Lung (tissue), 12 donors: Measurements from ENCODE around the gene STPG1. TPM values are rescaled to one million over a fixed set of nuclear protein-coding genes. Genes with fewer than 3 reads are reported as not detected.

Source experiments
- ATAC-seq: fragments of 200-7000 bp; cut with Tn5 transposase; one replicate; pipeline ENCODE4 v1.9.1; 2020; ENCODE audit warnings: moderate number of reproducible peaks; ENCODE audit not compliant: insufficient read depth, low FRiP score
- DNase-seq, 3 donors: peaks; one replicate each; pipeline ENCODE4 v3.0.0-alpha.2; 2013 to 2017
- H3K27ac ChIP-seq, 2 donors: one replicate each; pipeline ENCODE4 v1.5.1; 2013; ENCODE audit warnings: mild to moderate bottlenecking in 2 of 2, moderate library complexity in 2 of 2, control low read depth in 1 of 2, inconsistent platforms in 1 of 2, low read depth in 1 of 2, low read length in 1 of 2
- H3K27me3 ChIP-seq, 3 donors: one replicate each; pipeline ENCODE4 v1.5.1; 2013; ENCODE audit warnings: low read length in 2 of 3; ENCODE audit not compliant: control insufficient read depth in 3 of 3, insufficient read depth in 3 of 3
- H3K36me3 ChIP-seq, 4 donors: one replicate each; pipeline ENCODE4 v1.5.1; 2013; ENCODE audit warnings: low read length in 4 of 4, mild to moderate bottlenecking in 1 of 4, moderate library complexity in 1 of 4; ENCODE audit not compliant: control insufficient read depth in 4 of 4, insufficient read depth in 4 of 4
- H3K4me1 ChIP-seq, 5 donors: one replicate each; pipeline ENCODE4 v1.5.1; 2013; ENCODE audit warnings: low read length in 5 of 5, mild to moderate bottlenecking in 2 of 5, moderate library complexity in 1 of 5; ENCODE audit not compliant: control insufficient read depth in 5 of 5, insufficient read depth in 5 of 5
- H3K4me3 ChIP-seq: one replicate; pipeline ENCODE4 v1.5.1; 2013; ENCODE audit warnings: mild to moderate bottlenecking, control low read depth, moderate library complexity
- H3K9ac ChIP-seq, 2 donors: one replicate each; pipeline ENCODE4 v1.5.1; 2013; ENCODE audit warnings: low read length in 2 of 2, control low read depth in 1 of 2; ENCODE audit not compliant: insufficient read depth in 1 of 2
- H3K9me3 ChIP-seq, 4 donors: one replicate each; pipeline ENCODE4 v1.5.1; 2013; ENCODE audit warnings: low read length in 3 of 4, mild to moderate bottlenecking in 1 of 4, moderate library complexity in 1 of 4; ENCODE audit not compliant: control insufficient read depth in 4 of 4, insufficient read depth in 3 of 4
- WGBS, 2 donors: extraction: QIAGEN DNeasy Blood & Tissue Kit; methylation state at CpG; one replicate each; pipeline ENCODE4 v1.1.7; 2013; 5-methylcytosine and 5-hydroxymethylcytosine counted together
- polyA plus RNA-seq, 2 donors: library from polyadenylated mRNA; stranded (reverse); fragments of 200-250 nt; gene quantifications; one replicate each; pipeline ENCODE4 v1.2.1, GENCODE V29; 2013
- total RNA-seq, 2 donors: library from RNA; depleted of rRNA in 1 of 2; stranded (reverse); fragments of >200 nt in 1 of 2; gene quantifications; one replicate each; pipeline ENCODE4 v1.2.1, GENCODE V29; 2014 to 2021
- TF ChIP-seq, protein P1 (sequence below): IDR thresholded peaks from 2 replicates; pipeline ENCODE4 v1.5.1; 2012; ENCODE audit warnings: mild to moderate bottlenecking; ENCODE audit errors: control extremely low read depth, extremely low read depth
- donor health status: control.
- donor health status: control.
- donor health status: Bipolar disorder and iron deficiency.
- donor health status: healthy.
- donor health status: DM: yes; HTN: yes; CAD: no.

Gene STPG1
- total and polyA plus RNA-seq, 4 donors: 6.7 to 13.5 (median 9.8) TPM

GRCh38 chr1:24441480-24441879 lies 27.9 kb upstream of the STPG1 start:
- Histone ChIP-seq H3K9me3 (no peaks in the 10 kb centered on the region), H3K27me3 (no peaks in the 10 kb centered on the region), H3K9ac (no peak overlapping the region), H3K4me1 (peaks cover 0 to 22% (median 0%) of the 10 kb centered on the region in 5 donors), H3K4me3 (no peak overlapping the region), H3K36me3 (peaks cover 0 to 21% (median 0%) of the 10 kb centered on the region in 4 donors), H3K27ac (no peak overlapping the region)
- WGBS, 2 donors: 88 to 93% methylated on average over 7 of the region's 7 CpGs
- TF ChIP-seq, protein P1, sequence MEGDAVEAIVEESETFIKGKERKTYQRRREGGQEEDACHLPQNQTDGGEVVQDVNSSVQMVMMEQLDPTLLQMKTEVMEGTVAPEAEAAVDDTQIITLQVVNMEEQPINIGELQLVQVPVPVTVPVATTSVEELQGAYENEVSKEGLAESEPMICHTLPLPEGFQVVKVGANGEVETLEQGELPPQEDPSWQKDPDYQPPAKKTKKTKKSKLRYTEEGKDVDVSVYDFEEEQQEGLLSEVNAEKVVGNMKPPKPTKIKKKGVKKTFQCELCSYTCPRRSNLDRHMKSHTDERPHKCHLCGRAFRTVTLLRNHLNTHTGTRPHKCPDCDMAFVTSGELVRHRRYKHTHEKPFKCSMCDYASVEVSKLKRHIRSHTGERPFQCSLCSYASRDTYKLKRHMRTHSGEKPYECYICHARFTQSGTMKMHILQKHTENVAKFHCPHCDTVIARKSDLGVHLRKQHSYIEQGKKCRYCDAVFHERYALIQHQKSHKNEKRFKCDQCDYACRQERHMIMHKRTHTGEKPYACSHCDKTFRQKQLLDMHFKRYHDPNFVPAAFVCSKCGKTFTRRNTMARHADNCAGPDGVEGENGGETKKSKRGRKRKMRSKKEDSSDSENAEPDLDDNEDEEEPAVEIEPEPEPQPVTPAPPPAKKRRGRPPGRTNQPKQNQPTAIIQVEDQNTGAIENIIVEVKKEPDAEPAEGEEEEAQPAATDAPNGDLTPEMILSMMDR: no peak
- DNase-seq (no peak), ATAC-seq (no peak)

GRCh38 chr1:24440436-24440835 lies 26.9 kb upstream of the STPG1 start:
- TF ChIP-seq, protein P1: no peak
- DNase-seq (no peak), ATAC-seq (no peak)
- H3K9ac ChIP-seq: no peak overlapping the region
- no peaks in the 10 kb centered on the region for H3K9me3 ChIP-seq
- H3K4me1 ChIP-seq: peaks cover 0 to 22% (median 0%) of the 10 kb centered on the region in 5 donors
- peaks cover 0 to 21% (median 0%) of the 10 kb centered on the region in 4 donors for H3K36me3 ChIP-seq
- 94 to 95% methylated on average over 2 of the region's 2 CpGs for WGBS, 2 donors
- H3K27me3 ChIP-seq: no peaks in the 10 kb centered on the region
- no peak overlapping the region for H3K4me3 ChIP-seq
- H3K27ac ChIP-seq: no peak overlapping the region

DNA sequence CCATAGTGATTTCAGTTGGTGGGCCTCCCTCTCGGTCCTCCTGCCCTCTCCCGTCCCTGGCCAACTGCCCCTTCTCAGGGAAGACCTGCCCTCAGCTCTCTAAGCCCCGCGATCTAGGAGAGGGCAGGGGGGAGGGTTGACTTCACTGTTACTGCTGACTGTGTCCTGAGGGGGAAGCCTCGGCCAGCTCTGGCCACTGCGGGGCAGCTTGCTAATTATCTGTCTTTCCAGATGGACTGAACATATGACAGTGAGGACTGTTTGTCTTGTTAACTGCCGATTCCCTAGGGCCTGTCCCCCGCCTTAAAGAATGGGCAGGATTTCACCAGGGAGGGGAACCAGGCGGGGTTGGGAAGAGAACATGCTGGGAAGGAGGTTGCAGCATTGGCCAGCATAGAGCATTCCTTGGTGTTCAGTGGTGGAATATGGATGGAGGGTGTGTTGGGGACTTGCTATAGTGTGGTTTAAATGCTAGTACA lies 24.9 kb upstream of the STPG1 start:
- ATAC-seq: no peak
- Histone ChIP-seq H3K27ac (no peak overlapping the region), H3K27me3 (no peaks in the 10 kb centered on the region)

More for the DNA sequence above, 24.9 kb upstream of the STPG1 start:
- Histone ChIP-seq H3K4me1 (peaks cover 0 to 18% (median 0%) of the 10 kb centered on the region in 5 donors), H3K9ac (no peak overlapping the region), H3K9me3 (no peaks in the 10 kb centered on the region), H3K36me3 (peaks cover 0 to 14% (median 0%) of the 10 kb centered on the region in 4 donors), H3K4me3 (no peak overlapping the region)
- DNase-seq: peak; percentile 11 to 29 (median 16)
- TF ChIP-seq, protein P1: no peak
- WGBS, 2 donors: 71 to 89% methylated on average over 9 of the region's 9 CpGs
